ENCODE data around the gene DSN1. TPM values are rescaled to one million over a fixed set of nuclear protein-coding genes. Genes with fewer than 3 reads are reported as not detected.

Gene DSN1
- total and polyA plus RNA-seq, 9 of the 15 experiments (the other 6 are each of a cell fraction or from before 2014, with no cell fraction given), result 23.3 to 45.3 (median 31.1) TPM

- TF ChIP-seq GABPB1 (CRISPR knock-in tag; IDR thresholded peaks at IDR 0.05) (peak; percentile 69; the same call in 1 of the 2 replicates), RFX1 (IDR thresholded peaks at IDR 0.05) (no peak), MTF1 (CRISPR knock-in tag; IDR thresholded peaks at IDR 0.05; ENCODE audit: borderline replicate concordance) (no peak), ZMIZ1 (IDR thresholded peaks at IDR 0.05; ENCODE audit: low read depth in 2 of 2, low read length in 2 of 2) (no peak), ATF3 (IDR thresholded peaks at IDR 0.05) (peak; percentile 43; the same call in 1 of the 2 replicates), ATF3 (CRISPR knock-in tag; conservative IDR thresholded peaks at IDR 0.05) (peak; percentile 76; the same call in 1 of the 2 replicates), MCM2 (IDR thresholded peaks at IDR 0.05; ENCODE audit: low read depth) (no peak), TEAD1 (CRISPR knock-in tag; IDR thresholded peaks at IDR 0.05) (no peak), EP400 (IDR thresholded peaks at IDR 0.05) (peak; percentile 97), PHTF2 (CRISPR knock-in tag; IDR thresholded peaks at IDR 0.05) (no peak), POU5F1 (IDR thresholded peaks at IDR 0.05; ENCODE audit: borderline replicate concordance, low read depth, low read length, partially characterized antibody) (peak; percentile 68), HNRNPK (IDR thresholded peaks at IDR 0.05; ENCODE audit: low read depth, low read length, poor library complexity, severe bottlenecking) (no peak), CEBPZ (IDR thresholded peaks at IDR 0.05; ENCODE audit: borderline replicate concordance, low read depth, low read length) (no peak), NCOR1 (IDR thresholded peaks at IDR 0.05) (0 out of 2 replicates have a peak, but pooled peaks have one; percentile 28), ZNF263 (CRISPR knock-in tag; IDR thresholded peaks at IDR 0.05; ENCODE audit: borderline replicate concordance) (no peak), NR3C1 (CRISPR knock-in tag; IDR thresholded peaks at IDR 0.05) (no peak), SNAPC5 (CRISPR knock-in tag; IDR thresholded peaks at IDR 0.05) (no peak), TRIM24 (IDR thresholded peaks at IDR 0.05) (no peak), DNMT1 (IDR thresholded peaks at IDR 0.05) (no peak), FOXP1 (CRISPR knock-in tag; IDR thresholded peaks at IDR 0.05) (no peak), HDAC6 (IDR thresholded peaks at IDR 0.05; ENCODE audit: low read depth, low read length) (no peak)
Observed at GRCh38 chr20:36773597-36774390, at the start of gene DSN1 (continued).

All from K562 (cell line).